HL-60 (cell line): ENCODE data around the gene PTX3.

Source experiments
- DNase-seq, 2 experiments: peaks; one replicate each; pipeline ENCODE4 v3.0.0-alpha.2; 2010 to 2020; ENCODE audit warnings: low read depth in 1 of 2, low spot score in 1 of 2
- H3K27ac ChIP-seq: fragments of 250-450 bp; sonication (Bioruptor Pico); replicated peaks from 2 replicates; pipeline ENCODE4 v1.5.1; 2020; ENCODE audit warnings: mild to moderate bottlenecking, moderate library complexity
- H3K27me3 ChIP-seq: fragments of 250-450 bp; sonication (Bioruptor Pico); 2 replicates; pipeline ENCODE4 v1.5.1; 2021; ENCODE audit warnings: mild to moderate bottlenecking, moderate library complexity; ENCODE audit not compliant: insufficient read depth, poor library complexity, severe bottlenecking
- H3K4me3 ChIP-seq: replicated peaks from 2 replicates; pipeline ENCODE4 v1.5.1; 2011; ENCODE audit warnings: mild to moderate bottlenecking, control low read depth, low read length; ENCODE audit not compliant: insufficient read depth
- CTCF ChIP-seq: IDR thresholded peaks from one replicate; pipeline ENCODE4 v1.5.1; 2011; ENCODE audit warnings: low read length, control low read depth, inconsistent platforms; ENCODE audit not compliant: insufficient read depth
- GABPA ChIP-seq: IDR thresholded peaks from 2 replicates; pipeline ENCODE4 v1.6.1; 2012; ENCODE audit warnings: low read depth
- POLR2AphosphoS5 ChIP-seq: IDR thresholded peaks from 2 replicates; pipeline ENCODE4 v1.6.1; 2012; ENCODE audit warnings: low read depth
- SPI1 ChIP-seq: IDR thresholded peaks from 2 replicates; pipeline ENCODE4 v1.6.1; 2012; ENCODE audit warnings: low read depth, mild to moderate bottlenecking, borderline replicate concordance
- TF ChIP-seq, protein P1 (sequence below): IDR thresholded peaks from 2 replicates; pipeline ENCODE4 v1.6.1; 2012; ENCODE audit warnings: low read depth; ENCODE audit not compliant: insufficient replicate concordance

Gene PTX3

GRCh38 chr3:157394411-157394810 lies 42.2 kb upstream of the PTX3 start:
- Histone ChIP-seq H3K27ac (no peak overlapping the region), H3K27me3 (no peaks in the 10 kb centered on the region), H3K4me3 (no peak overlapping the region)
- TF ChIP-seq GABPA: no peak
- no peak for TF ChIP-seq SPI1
- no peak for TF ChIP-seq POLR2AphosphoS5
- no peak for TF ChIP-seq CTCF
- no peak for DNase-seq

GRCh38 chr3:157398598-157398997 lies 38.1 kb upstream of the PTX3 start:
- H3K27ac ChIP-seq: no peak overlapping the region
- TF ChIP-seq, protein P1, sequence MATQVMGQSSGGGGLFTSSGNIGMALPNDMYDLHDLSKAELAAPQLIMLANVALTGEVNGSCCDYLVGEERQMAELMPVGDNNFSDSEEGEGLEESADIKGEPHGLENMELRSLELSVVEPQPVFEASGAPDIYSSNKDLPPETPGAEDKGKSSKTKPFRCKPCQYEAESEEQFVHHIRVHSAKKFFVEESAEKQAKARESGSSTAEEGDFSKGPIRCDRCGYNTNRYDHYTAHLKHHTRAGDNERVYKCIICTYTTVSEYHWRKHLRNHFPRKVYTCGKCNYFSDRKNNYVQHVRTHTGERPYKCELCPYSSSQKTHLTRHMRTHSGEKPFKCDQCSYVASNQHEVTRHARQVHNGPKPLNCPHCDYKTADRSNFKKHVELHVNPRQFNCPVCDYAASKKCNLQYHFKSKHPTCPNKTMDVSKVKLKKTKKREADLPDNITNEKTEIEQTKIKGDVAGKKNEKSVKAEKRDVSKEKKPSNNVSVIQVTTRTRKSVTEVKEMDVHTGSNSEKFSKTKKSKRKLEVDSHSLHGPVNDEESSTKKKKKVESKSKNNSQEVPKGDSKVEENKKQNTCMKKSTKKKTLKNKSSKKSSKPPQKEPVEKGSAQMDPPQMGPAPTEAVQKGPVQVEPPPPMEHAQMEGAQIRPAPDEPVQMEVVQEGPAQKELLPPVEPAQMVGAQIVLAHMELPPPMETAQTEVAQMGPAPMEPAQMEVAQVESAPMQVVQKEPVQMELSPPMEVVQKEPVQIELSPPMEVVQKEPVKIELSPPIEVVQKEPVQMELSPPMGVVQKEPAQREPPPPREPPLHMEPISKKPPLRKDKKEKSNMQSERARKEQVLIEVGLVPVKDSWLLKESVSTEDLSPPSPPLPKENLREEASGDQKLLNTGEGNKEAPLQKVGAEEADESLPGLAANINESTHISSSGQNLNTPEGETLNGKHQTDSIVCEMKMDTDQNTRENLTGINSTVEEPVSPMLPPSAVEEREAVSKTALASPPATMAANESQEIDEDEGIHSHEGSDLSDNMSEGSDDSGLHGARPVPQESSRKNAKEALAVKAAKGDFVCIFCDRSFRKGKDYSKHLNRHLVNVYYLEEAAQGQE: no peak
- TF ChIP-seq POLR2AphosphoS5: no peak
- TF ChIP-seq SPI1: no peak
- no peak for TF ChIP-seq GABPA
- TF ChIP-seq CTCF: no peak
- H3K4me3 ChIP-seq: no peak overlapping the region
- H3K27me3 ChIP-seq: peaks cover 6% of the 10 kb centered on the region
- DNase-seq: no peak

DNA sequence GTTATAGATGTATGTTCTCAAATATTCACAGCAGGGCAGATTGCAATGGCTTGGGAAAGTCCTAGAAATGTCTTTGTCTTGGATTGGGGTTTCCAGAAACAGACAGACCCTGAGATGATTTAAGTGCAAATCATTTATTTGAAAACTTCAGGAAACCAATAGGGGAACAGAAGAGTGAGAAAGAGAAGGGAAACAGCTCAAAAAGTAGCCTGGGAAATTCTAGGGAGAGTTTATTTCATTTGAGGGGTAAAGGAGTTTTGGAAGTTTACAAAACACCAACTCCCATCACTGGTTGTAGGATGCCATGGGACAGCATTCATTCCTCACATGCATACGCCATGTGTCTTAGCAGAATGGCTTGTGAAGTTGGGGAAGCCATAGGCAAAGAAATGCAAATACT lies 32.3 kb upstream of the PTX3 start:
- H3K27ac ChIP-seq: no peak overlapping the region

DNA sequence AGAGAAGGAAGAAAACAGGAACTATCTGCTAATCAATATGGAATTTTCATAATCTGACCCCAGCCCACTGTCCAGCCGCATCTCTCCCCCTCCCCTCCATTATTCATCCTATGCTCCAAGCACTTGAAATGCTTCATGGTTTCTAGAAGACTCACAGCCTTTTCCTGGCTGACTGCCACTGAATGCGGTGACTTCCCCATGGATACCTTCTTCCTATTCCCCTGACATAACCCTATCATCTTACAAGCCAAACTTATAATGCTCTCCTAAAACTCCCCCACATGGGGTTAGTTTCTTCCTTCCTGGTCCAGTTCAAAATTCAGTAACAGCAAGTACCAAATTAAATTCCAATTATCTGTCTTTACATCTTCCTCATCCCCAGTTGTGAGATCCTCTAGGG lies 31.2 kb upstream of the PTX3 start:
- TF ChIP-seq CTCF (no peak), SPI1 (no peak), POLR2AphosphoS5 (no peak), GABPA (no peak)
- TF ChIP-seq, protein P1: no peak
- H3K27me3 ChIP-seq: peaks cover 6% of the 10 kb centered on the region

More for the DNA sequence above, 32.3 kb upstream of the PTX3 start:
- TF ChIP-seq GABPA: no peak
- Histone ChIP-seq H3K4me3 (no peak overlapping the region), H3K27me3 (peaks cover 6% of the 10 kb centered on the region)
- DNase-seq: no peak

More for the DNA sequence above, 31.2 kb upstream of the PTX3 start:
- DNase-seq: no peak
- no peak overlapping the region for H3K4me3 ChIP-seq
- H3K27ac ChIP-seq: no peak overlapping the region
